ENCODE results near the gene ARMC3.
"Not testable (repeated sequence)": the region's sequence is repeated elsewhere in the genome, so short reads cannot be mapped to it uniquely, and the experiment has no call there.

The ARMC3 gene

GRCh38 chr10:22927661-22928403, at the start of gene ARMC3:
Gene ARMC3 (plus strand): TSS chr10:22928053. CDS start chr10:22931997, 3,944 bp downstream.
- peak; percentile 56 to 65 for DNase-seq (ENCODE audit: low read depth in 2 of 2)

GRCh38 chr10:22891797-22892196, 36.1 kb upstream of the ARMC3 start:
- no peak for DNase-seq (ENCODE audit: low read depth in 2 of 2)

- no peak for DNase-seq (ENCODE audit: low read depth in 2 of 2)
Measured at GRCh38 chr10:22893781-22894180, 34.1 kb upstream of the ARMC3 start.

GRCh38 chr10:22894714-22895113, 33.1 kb upstream of the ARMC3 start:
- DNase-seq (ENCODE audit: low read depth in 2 of 2) = no peak

- DNase-seq (ENCODE audit: low read depth in 2 of 2) = no peak
Measured at GRCh38 chr10:22895252-22895651, 32.6 kb upstream of the ARMC3 start.

GRCh38 chr10:22897371-22897770, 30.5 kb upstream of the ARMC3 start:
- DNase-seq (ENCODE audit: low read depth in 2 of 2) = no peak

GRCh38 chr10:22899307-22899706, 28.5 kb upstream of the ARMC3 start:
- no peak for DNase-seq (ENCODE audit: low read depth in 2 of 2)

- no peak for DNase-seq (ENCODE audit: low read depth in 2 of 2)
Measured at GRCh38 chr10:22899775-22900174, 28.1 kb upstream of the ARMC3 start.

GRCh38 chr10:22900841-22901601, 26.8 kb upstream of the ARMC3 start:
- DNase-seq (ENCODE audit: low read depth in 2 of 2) = no peak

- not testable (repeated sequence) for DNase-seq (ENCODE audit: low read depth in 2 of 2)
Measured at GRCh38 chr10:22902147-22902546, 25.7 kb upstream of the ARMC3 start.

GRCh38 chr10:22903694-22904093, 24.2 kb upstream of the ARMC3 start:
- DNase-seq (ENCODE audit: low read depth in 2 of 2) = no peak

GRCh38 chr10:22906767-22907166, 21.1 kb upstream of the ARMC3 start:
- DNase-seq (ENCODE audit: low read depth in 2 of 2) = no peak

- DNase-seq (ENCODE audit: low read depth in 2 of 2) = no peak
Measured at GRCh38 chr10:22908837-22909236, 19.0 kb upstream of the ARMC3 start.

- DNase-seq (ENCODE audit: low read depth in 2 of 2) = not testable (repeated sequence)
Measured at GRCh38 chr10:22909673-22910072, 18.2 kb upstream of the ARMC3 start.

- DNase-seq (ENCODE audit: low read depth in 2 of 2) = no peak
Measured at GRCh38 chr10:22911067-22911466, 16.8 kb upstream of the ARMC3 start.

GRCh38 chr10:22911889-22912762, 15.7 kb upstream of the ARMC3 start:
- no peak for DNase-seq (ENCODE audit: low read depth in 2 of 2)

- no peak for DNase-seq (ENCODE audit: low read depth in 2 of 2)
Measured at GRCh38 chr10:22912763-22913384, 15.0 kb upstream of the ARMC3 start.

GRCh38 chr10:22913474-22914092, 14.3 kb upstream of the ARMC3 start:
- no peak for DNase-seq (ENCODE audit: low read depth in 2 of 2)

- DNase-seq (ENCODE audit: low read depth in 2 of 2) = no peak
Measured at GRCh38 chr10:22915314-22915713, 12.5 kb upstream of the ARMC3 start.

- no peak for DNase-seq (ENCODE audit: low read depth in 2 of 2)
Measured at GRCh38 chr10:22925088-22925487, 2.8 kb upstream of the ARMC3 start.

- DNase-seq (ENCODE audit: low read depth in 2 of 2) = no peak
Measured at GRCh38 chr10:22927166-22927565, 687 bp upstream of the ARMC3 start.

Measured in stimulated activated CD8-positive, alpha-beta memory T cell treated with anti-CD3 and anti-CD28 coated beads, Interleukin-15, amount 100 ng/mL, for 48 hours (primary cell).